Skeletal muscle cell (primary cell): ENCODE measurements around the gene GLDC.
A peak's percentile ranks its signal among the peaks of the same experiment; 100 is the strongest.
"Not testable (repeated sequence)": the region's sequence is repeated elsewhere in the genome, so short reads cannot be mapped to it uniquely, and the experiment has no call there.

ENCODE experiments used
- DNase-seq: peaks from one replicate; pipeline ENCODE4 v3.0.0-alpha.2; 2010; ENCODE audit warnings: low read depth
- H3K4me3 ChIP-seq: 2 replicates; pipeline ENCODE4 v1.5.1; 2011; ENCODE audit warnings: low read depth, mild to moderate bottlenecking, control low read depth, low read length, moderate library complexity

GLDC gene

GRCh38 chr9:6667080-6667479 is 21.6 kb upstream of the GLDC start:
- DNase-seq: no peak
- H3K4me3 ChIP-seq: no peak overlapping the region

GRCh38 chr9:6665628-6666027 is 20.1 kb upstream of the GLDC start:
- no peak overlapping the region for H3K4me3 ChIP-seq
- DNase-seq: no peak

GRCh38 chr9:6664204-6664680 is 18.7 kb upstream of the GLDC start:
- H3K4me3 ChIP-seq: no peak overlapping the region

GRCh38 chr9:6660512-6660911 is 15.0 kb upstream of the GLDC start:
- H3K4me3 ChIP-seq: no peak overlapping the region
- DNase-seq: no peak

More at GRCh38 chr9:6664204-6664680, 18.7 kb upstream of the GLDC start:
- DNase-seq: no peak

GRCh38 chr9:6658628-6659353 is 13.3 kb upstream of the GLDC start:
- DNase-seq: no peak
- H3K4me3 ChIP-seq: no peak overlapping the region

GRCh38 chr9:6656614-6657300 is 11.2 kb upstream of the GLDC start:
- DNase-seq: no peak
- no peak overlapping the region for H3K4me3 ChIP-seq

GRCh38 chr9:6655036-6655435 is 9.5 kb upstream of the GLDC start:
- no peak for DNase-seq
- no peak overlapping the region for H3K4me3 ChIP-seq

- DNase-seq: no peak
- no peak overlapping the region for H3K4me3 ChIP-seq
Observed at GRCh38 chr9:6646293-6646636, 736 bp upstream of the GLDC start.

GRCh38 chr9:6645105-6645354 is 499 bp downstream of the GLDC start:
- peak overlapping the region; percentile 13 for H3K4me3 ChIP-seq
- DNase-seq: not testable (repeated sequence)

- peak overlapping the region; percentile 13 for H3K4me3 ChIP-seq
- no peak for DNase-seq
Observed at GRCh38 chr9:6644346-6645104, 1.0 kb downstream of the GLDC start.

- no peak for DNase-seq
- H3K4me3 ChIP-seq: no peak overlapping the region
Observed at GRCh38 chr9:6641961-6642360, 3.6 kb downstream of the GLDC start.

- DNase-seq: no peak
- no peak overlapping the region for H3K4me3 ChIP-seq
Observed at GRCh38 chr9:6641561-6641960, 4.0 kb downstream of the GLDC start.

- no peak for DNase-seq
- H3K4me3 ChIP-seq: no peak overlapping the region
Observed at GRCh38 chr9:6641056-6641455, 4.5 kb downstream of the GLDC start.

GRCh38 chr9:6640268-6641051 is 5.1 kb downstream of the GLDC start:
- no peak for DNase-seq
- no peak overlapping the region for H3K4me3 ChIP-seq

GRCh38 chr9:6639622-6640021 is 5.9 kb downstream of the GLDC start:
- H3K4me3 ChIP-seq: no peak overlapping the region
- no peak for DNase-seq

GRCh38 chr9:6634444-6634843 is 11.1 kb downstream of the GLDC start:
- no peak for DNase-seq
- no peak overlapping the region for H3K4me3 ChIP-seq

- H3K4me3 ChIP-seq: no peak overlapping the region
- DNase-seq: no peak
Observed at GRCh38 chr9:6633378-6633777, 12.2 kb downstream of the GLDC start.

GRCh38 chr9:6632516-6633183 is 12.9 kb downstream of the GLDC start:
- no peak for DNase-seq
- no peak overlapping the region for H3K4me3 ChIP-seq

GRCh38 chr9:6631207-6631512 is 14.4 kb downstream of the GLDC start:
- H3K4me3 ChIP-seq: no peak overlapping the region
- no peak for DNase-seq
